ENCODE results near the gene CEACAM16. TPM values are rescaled to one million over a fixed set of nuclear protein-coding genes. Genes with fewer than 3 reads are reported as not detected.
"Not testable (repeated sequence)": the region's sequence is repeated elsewhere in the genome, so short reads cannot be mapped to it uniquely, and the experiment has no call there.

CEACAM16 gene
- total and polyA plus RNA-seq, 10 of the 15 experiments (the other 5 are each of a cell fraction or from before 2014, with no cell fraction given): not detected

DNA sequence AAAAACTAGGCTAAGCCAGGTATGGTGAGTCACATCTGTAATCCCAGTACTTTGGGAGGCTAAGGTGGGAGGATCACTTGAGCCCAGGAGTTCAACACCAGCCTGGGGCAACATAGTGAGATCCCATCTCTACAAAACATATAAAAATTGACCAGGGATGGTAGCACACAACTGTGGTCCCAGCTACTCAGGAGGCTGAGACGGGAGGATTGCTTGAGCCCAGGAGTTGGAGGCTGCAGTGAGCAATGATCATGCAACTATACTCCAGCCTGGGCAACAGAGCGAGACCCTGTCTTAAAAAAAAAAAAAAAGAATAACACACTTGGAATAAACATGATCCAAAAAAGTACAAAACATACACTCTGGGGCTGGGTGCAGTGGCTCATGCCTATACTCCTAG is 28.9 kb upstream of the CEACAM16 start:
- WGBS (ENCODE audit: insufficient coverage, insufficient replicate concordance, low lambda C conversion rate, missing lambda C conversion rate): 0% methylated on average over 1 of the region's 2 CpGs
- CTCF ChIA-PET; H3K27me3 ChIP-seq (replicated peaks in 1 of 2; ENCODE audit: control insufficient read depth in 2 of 2, insufficient read depth in 2 of 2, low read length in 1 of 2); H3K9me3 ChIP-seq (replicated peaks; ENCODE audit: control insufficient read depth, insufficient read depth, low read length); SMC1A ChIA-PET (ENCODE audit: uncharacterized antibody, unreplicated experiment); H3K79me2 ChIP-seq (ENCODE audit: control insufficient read depth, insufficient read depth, low read length); RAD21 ChIA-PET (ENCODE audit: unreplicated experiment); H4K20me1 ChIP-seq (ENCODE audit: control insufficient read depth, insufficient read depth); ATAC-seq; in situ Hi-C loops (cut with MboI); H2AFZ ChIP-seq (ENCODE audit: control insufficient read depth, low read depth, low read length); BruUV-seq (replicated peaks); H3K4me1 ChIP-seq (ENCODE audit: control insufficient read depth, insufficient read depth, low read length); H3K4me2 ChIP-seq (ENCODE audit: control insufficient read depth, insufficient read depth); intact Hi-C loops (cut with micrococcal nuclease; ENCODE audit: unreplicated experiment); DNase-seq (ENCODE audit: low read depth, low spot score); FAIRE-seq; H3K4me3 ChIP-seq; H3K27ac ChIP-seq (ENCODE audit: control insufficient read depth, insufficient read depth); H3K36me3 ChIP-seq (ENCODE audit: control insufficient read depth in 2 of 2, insufficient read depth in 2 of 2, low read length in 1 of 2); H3K9ac ChIP-seq (ENCODE audit: control insufficient read depth, insufficient read depth, low read length); POLR2A ChIA-PET: not testable (repeated sequence)

DNA sequence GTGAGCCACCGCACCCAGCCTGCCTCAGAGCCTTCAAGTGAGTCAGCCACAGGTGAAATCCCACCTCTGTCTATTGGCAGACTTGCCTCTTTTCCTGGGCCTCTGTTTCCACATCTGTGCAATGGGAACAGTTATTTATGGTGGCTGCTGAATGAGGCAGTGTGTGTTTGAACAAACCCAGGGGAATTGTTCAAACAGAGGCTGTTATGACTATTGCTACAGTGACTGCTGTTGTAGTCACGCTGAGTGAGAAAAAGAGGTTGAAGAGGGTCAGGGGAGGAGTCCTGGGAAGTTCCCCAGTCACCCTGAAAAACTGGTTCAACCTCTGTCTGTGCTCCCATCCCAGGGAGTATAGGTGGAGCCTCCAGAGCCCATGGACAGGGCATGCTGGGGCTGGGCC is 27.6 kb upstream of the CEACAM16 start, which contains the start of gene CEACAM19:
Gene CEACAM19 (plus strand): TSS at position 83 of the 400 bp plus-strand sequence. CDS start 450 bp downstream, outside the sequence.
- H3K4me3 ChIP-seq: no peak within 1 kb of the TSS
- H3K4me1 ChIP-seq (ENCODE audit: control insufficient read depth, insufficient read depth, low read length): no peaks in the 10 kb centered on the region
- no peaks in the 10 kb centered on the region for H4K20me1 ChIP-seq (ENCODE audit: control insufficient read depth, insufficient read depth)
- TF ChIP-seq ZNF207 (IDR thresholded peaks at IDR 0.05; ENCODE audit: borderline replicate concordance) (no peak), NR2F1 (conservative IDR thresholded peaks at IDR 0.05) (0 out of 2 replicates have a peak, but pooled peaks have one; percentile 22), JUNB (IDR thresholded peaks at IDR 0.05) (peak; percentile 45; the same call in 1 of the 2 replicates), MEF2B (IDR thresholded peaks at IDR 0.05; ENCODE audit: partially characterized antibody, poor library complexity, severe bottlenecking) (peak; percentile 41), SMAD1 (IDR thresholded peaks at IDR 0.05; ENCODE audit: low read depth, partially characterized antibody) (no peak)
- TF ChIP-seq, protein P1, sequence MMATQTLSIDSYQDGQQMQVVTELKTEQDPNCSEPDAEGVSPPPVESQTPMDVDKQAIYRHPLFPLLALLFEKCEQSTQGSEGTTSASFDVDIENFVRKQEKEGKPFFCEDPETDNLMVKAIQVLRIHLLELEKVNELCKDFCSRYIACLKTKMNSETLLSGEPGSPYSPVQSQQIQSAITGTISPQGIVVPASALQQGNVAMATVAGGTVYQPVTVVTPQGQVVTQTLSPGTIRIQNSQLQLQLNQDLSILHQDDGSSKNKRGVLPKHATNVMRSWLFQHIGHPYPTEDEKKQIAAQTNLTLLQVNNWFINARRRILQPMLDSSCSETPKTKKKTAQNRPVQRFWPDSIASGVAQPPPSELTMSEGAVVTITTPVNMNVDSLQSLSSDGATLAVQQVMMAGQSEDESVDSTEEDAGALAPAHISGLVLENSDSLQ (IDR thresholded peaks at IDR 0.05): no peak
- no peak within 1 kb of the TSS for H2AFZ ChIP-seq (ENCODE audit: control insufficient read depth, low read depth, low read length)
- POLR2A ChIA-PET: no interaction called here
- H3K79me2 ChIP-seq (ENCODE audit: control insufficient read depth, insufficient read depth, low read length): no peaks in the 10 kb centered on the region
- BruUV-seq (replicated peaks): no TSS peak
- in situ Hi-C loops (cut with MboI) (no loop called here), intact Hi-C loops (cut with micrococcal nuclease; ENCODE audit: unreplicated experiment) (no loop called here)
- FAIRE-seq: no peak
- no peak within 1 kb of the TSS for H3K9ac ChIP-seq (ENCODE audit: control insufficient read depth, insufficient read depth, low read length)
- WGBS (ENCODE audit: insufficient coverage, insufficient replicate concordance, low lambda C conversion rate, missing lambda C conversion rate): 0% methylated on average over 2 of the region's 2 CpGs
- CTCF ChIA-PET: interaction anchor here (0.6 to 1.0 kb wide), 2 partner anchors 14 to 46 kb away, joined by 3 read pairs; no protein-coding TSS in a partner anchor
- peak; percentile 59 for ATAC-seq
- H3K27me3 ChIP-seq (replicated peaks in 1 of 2; ENCODE audit: control insufficient read depth in 2 of 2, insufficient read depth in 2 of 2, low read length in 1 of 2): no peaks in the 10 kb centered on the region
- H3K27ac ChIP-seq (ENCODE audit: control insufficient read depth, insufficient read depth): no peak within 1 kb of the TSS
- no peaks in the 10 kb centered on the region for H3K36me3 ChIP-seq (ENCODE audit: control insufficient read depth in 2 of 2, insufficient read depth in 2 of 2, low read length in 1 of 2)
- RAD21 ChIA-PET (ENCODE audit: unreplicated experiment): no interaction called here
- SMC1A ChIA-PET (ENCODE audit: uncharacterized antibody, unreplicated experiment): no interaction called here
- no peak within 1 kb of the TSS for H3K4me2 ChIP-seq (ENCODE audit: control insufficient read depth, insufficient read depth)
- no peak for DNase-seq (ENCODE audit: low read depth, low spot score)
- peaks cover 2% of the 10 kb centered on the region; the same call in 2 of the 3 replicates for H3K9me3 ChIP-seq (replicated peaks; ENCODE audit: control insufficient read depth, insufficient read depth, low read length)

Data from GM12878 (cell line).